ENCODE results near the gene CCDC174.
"Not testable (repeated sequence)": the region's sequence is repeated elsewhere in the genome, so short reads cannot be mapped to it uniquely, and the experiment has no call there.

Gene CCDC174

GRCh38 chr3:14609058-14609457 lies 42.5 kb upstream of the CCDC174 start:
- not testable (repeated sequence) for H2BK15ac ChIP-seq (ENCODE audit: low read length); H2AK5ac ChIP-seq (ENCODE audit: low read depth, low read length); H3K14ac ChIP-seq (ENCODE audit: low read length); H3K4me3 ChIP-seq (ENCODE audit: low read length in 2 of 2); H3K9me3 ChIP-seq (replicated peaks in 1 of 2; ENCODE audit: control insufficient read depth in 2 of 2, insufficient read depth in 1 of 2, low read depth in 1 of 2, low read length in 2 of 2); H2BK5ac ChIP-seq (ENCODE audit: low read length); H2BK120ac ChIP-seq (ENCODE audit: low read depth, low read length); H3K79me1 ChIP-seq (ENCODE audit: low read depth, low read length); H3K9ac ChIP-seq (ENCODE audit: low read depth, low read length, poor library complexity); H2BK12ac ChIP-seq (ENCODE audit: low read length); H3K4me2 ChIP-seq (ENCODE audit: insufficient read depth, low read length, poor library complexity, severe bottlenecking); H3K23ac ChIP-seq (ENCODE audit: low read depth, low read length, poor library complexity); H3K27ac ChIP-seq (replicated peaks; ENCODE audit: low read length); H2AFZ ChIP-seq (ENCODE audit: low read length); H3K4me1 ChIP-seq (ENCODE audit: control insufficient read depth in 2 of 2, insufficient read depth in 1 of 2, low read depth in 1 of 2, low read length in 2 of 2); H3K18ac ChIP-seq (ENCODE audit: low read length); H4K91ac ChIP-seq (ENCODE audit: low read depth, low read length, poor library complexity); H3K36me3 ChIP-seq (replicated peaks in 1 of 2; ENCODE audit: control insufficient read depth in 2 of 2, insufficient read depth in 2 of 2, low read length in 2 of 2); H4K8ac ChIP-seq (ENCODE audit: low read depth, low read length); H3K4ac ChIP-seq (ENCODE audit: low read length); DNase-seq (ENCODE audit: low spot score)
- WGBS, 2 donors (ENCODE audit: extremely low coverage in 2 of 2, insufficient read length in 2 of 2, insufficient replicate concordance in 1 of 2): no CpG with 5 or more reads among the region's 3 CpGs
- H3K27me3 ChIP-seq (ENCODE audit: control insufficient read depth in 3 of 3, insufficient read depth in 3 of 3, low read depth in 1 of 3, low read length in 3 of 3): peaks cover 0 to 77% (median 0%) of the 10 kb centered on the region in 3 experiments

- Histone ChIP-seq H3K27ac (replicated peaks; ENCODE audit: low read length) (no peak overlapping the region), H2AFZ (ENCODE audit: low read length) (no peak overlapping the region), H4K8ac (ENCODE audit: low read depth, low read length) (no peak overlapping the region), H4K91ac (ENCODE audit: low read depth, low read length, poor library complexity) (no peak overlapping the region), H3K4me1 (ENCODE audit: control insufficient read depth in 2 of 2, insufficient read depth in 1 of 2, low read depth in 1 of 2, low read length in 2 of 2) (peaks cover 0 to 1% of the 10 kb centered on the region in 2 donors), H2BK5ac (ENCODE audit: low read length) (no peak overlapping the region), H2BK120ac (ENCODE audit: low read depth, low read length) (no peak overlapping the region), H3K9me3 (replicated peaks in 1 of 2; ENCODE audit: control insufficient read depth in 2 of 2, insufficient read depth in 1 of 2, low read depth in 1 of 2, low read length in 2 of 2) (no peaks in the 10 kb centered on the region), H3K9ac (ENCODE audit: low read depth, low read length, poor library complexity) (no peak overlapping the region), H3K14ac (ENCODE audit: low read length) (no peak overlapping the region), H3K23ac (ENCODE audit: low read depth, low read length, poor library complexity) (no peak overlapping the region), H2AK5ac (ENCODE audit: low read depth, low read length) (no peak overlapping the region), H3K36me3 (replicated peaks in 1 of 2; ENCODE audit: control insufficient read depth in 2 of 2, insufficient read depth in 2 of 2, low read length in 2 of 2) (no peaks in the 10 kb centered on the region), H3K4ac (ENCODE audit: low read length) (no peak overlapping the region), H3K4me2 (ENCODE audit: insufficient read depth, low read length, poor library complexity, severe bottlenecking) (no peak overlapping the region), H3K18ac (ENCODE audit: low read length) (no peak overlapping the region), H3K27me3 (ENCODE audit: control insufficient read depth in 3 of 3, insufficient read depth in 3 of 3, low read depth in 1 of 3, low read length in 3 of 3) (peaks cover 0 to 74% (median 0%) of the 10 kb centered on the region in 3 experiments), H2BK12ac (ENCODE audit: low read length) (no peak overlapping the region), H3K79me1 (ENCODE audit: low read depth, low read length) (no peaks in the 10 kb centered on the region), H3K4me3 (ENCODE audit: low read length in 2 of 2) (no peak overlapping the region), H2BK15ac (ENCODE audit: low read length) (no peak overlapping the region)
- no peak for DNase-seq (ENCODE audit: low spot score)
- WGBS, 2 donors (ENCODE audit: extremely low coverage in 2 of 2, insufficient read length in 2 of 2, insufficient replicate concordance in 1 of 2): no CpG with 5 or more reads among the region's 4 CpGs
These were observed 42.1 kb upstream of the CCDC174 start for GRCh38 chr3:14609506-14609905.

GRCh38 chr3:14609941-14610340 lies 41.6 kb upstream of the CCDC174 start:
- no peak overlapping the region for H4K8ac ChIP-seq (ENCODE audit: low read depth, low read length)
- no peak overlapping the region for H3K4me3 ChIP-seq (ENCODE audit: low read length in 2 of 2)
- no peak overlapping the region for H4K91ac ChIP-seq (ENCODE audit: low read depth, low read length, poor library complexity)
- no peak overlapping the region for H2BK120ac ChIP-seq (ENCODE audit: low read depth, low read length)
- no peak overlapping the region for H2AK5ac ChIP-seq (ENCODE audit: low read depth, low read length)
- no peak overlapping the region for H2BK15ac ChIP-seq (ENCODE audit: low read length)
- no peak overlapping the region for H3K27ac ChIP-seq (replicated peaks; ENCODE audit: low read length)
- no peak overlapping the region for H3K23ac ChIP-seq (ENCODE audit: low read depth, low read length, poor library complexity)
- no peak overlapping the region for H3K9ac ChIP-seq (ENCODE audit: low read depth, low read length, poor library complexity)
- H3K79me1 ChIP-seq (ENCODE audit: low read depth, low read length): no peaks in the 10 kb centered on the region
- no peak overlapping the region for H3K18ac ChIP-seq (ENCODE audit: low read length)
- no peak overlapping the region for H2AFZ ChIP-seq (ENCODE audit: low read length)
- H3K9me3 ChIP-seq (replicated peaks in 1 of 2; ENCODE audit: control insufficient read depth in 2 of 2, insufficient read depth in 1 of 2, low read depth in 1 of 2, low read length in 2 of 2): no peaks in the 10 kb centered on the region
- peaks cover 0 to 70% (median 0%) of the 10 kb centered on the region in 3 experiments for H3K27me3 ChIP-seq (ENCODE audit: control insufficient read depth in 3 of 3, insufficient read depth in 3 of 3, low read depth in 1 of 3, low read length in 3 of 3)
- no peak overlapping the region for H3K4me2 ChIP-seq (ENCODE audit: insufficient read depth, low read length, poor library complexity, severe bottlenecking)
- peaks cover 0 to 1% of the 10 kb centered on the region in 2 donors for H3K4me1 ChIP-seq (ENCODE audit: control insufficient read depth in 2 of 2, insufficient read depth in 1 of 2, low read depth in 1 of 2, low read length in 2 of 2)
- no peak overlapping the region for H2BK5ac ChIP-seq (ENCODE audit: low read length)
- H3K4ac ChIP-seq (ENCODE audit: low read length): no peak overlapping the region
- DNase-seq (ENCODE audit: low spot score): no peak
- no peak overlapping the region for H2BK12ac ChIP-seq (ENCODE audit: low read length)
- H3K36me3 ChIP-seq (replicated peaks in 1 of 2; ENCODE audit: control insufficient read depth in 2 of 2, insufficient read depth in 2 of 2, low read length in 2 of 2): no peaks in the 10 kb centered on the region
- no peak overlapping the region for H3K14ac ChIP-seq (ENCODE audit: low read length)

GRCh38 chr3:14614189-14614588 lies 37.4 kb upstream of the CCDC174 start:
- no peak for DNase-seq (ENCODE audit: low spot score)
- peaks cover 0 to 30% (median 0%) of the 10 kb centered on the region in 3 experiments for H3K27me3 ChIP-seq (ENCODE audit: control insufficient read depth in 3 of 3, insufficient read depth in 3 of 3, low read depth in 1 of 3, low read length in 3 of 3)
- H2AK5ac ChIP-seq (ENCODE audit: low read depth, low read length): no peak overlapping the region
- no peak overlapping the region for H2BK15ac ChIP-seq (ENCODE audit: low read length)
- no peak overlapping the region for H3K27ac ChIP-seq (replicated peaks; ENCODE audit: low read length)
- no peak overlapping the region for H3K18ac ChIP-seq (ENCODE audit: low read length)
- no peak overlapping the region for H3K23ac ChIP-seq (ENCODE audit: low read depth, low read length, poor library complexity)
- no peak overlapping the region for H4K91ac ChIP-seq (ENCODE audit: low read depth, low read length, poor library complexity)
- no CpG with 5 or more reads among the region's 1 CpG for WGBS, 2 donors (ENCODE audit: extremely low coverage in 2 of 2, insufficient read length in 2 of 2, insufficient replicate concordance in 1 of 2)
- no peaks in the 10 kb centered on the region for H3K79me1 ChIP-seq (ENCODE audit: low read depth, low read length)
- no peak overlapping the region for H2BK12ac ChIP-seq (ENCODE audit: low read length)
- H3K4me1 ChIP-seq (ENCODE audit: control insufficient read depth in 2 of 2, insufficient read depth in 1 of 2, low read depth in 1 of 2, low read length in 2 of 2): peaks cover 0 to 10% of the 10 kb centered on the region in 2 donors
- no peak overlapping the region for H3K14ac ChIP-seq (ENCODE audit: low read length)
- H3K4me3 ChIP-seq (ENCODE audit: low read length in 2 of 2): no peak overlapping the region
- H3K4me2 ChIP-seq (ENCODE audit: insufficient read depth, low read length, poor library complexity, severe bottlenecking): no peak overlapping the region
- no peaks in the 10 kb centered on the region for H3K36me3 ChIP-seq (replicated peaks in 1 of 2; ENCODE audit: control insufficient read depth in 2 of 2, insufficient read depth in 2 of 2, low read length in 2 of 2)
- H3K4ac ChIP-seq (ENCODE audit: low read length): no peak overlapping the region
- H2AFZ ChIP-seq (ENCODE audit: low read length): no peak overlapping the region
- H2BK120ac ChIP-seq (ENCODE audit: low read depth, low read length): no peak overlapping the region
- H3K9ac ChIP-seq (ENCODE audit: low read depth, low read length, poor library complexity): no peak overlapping the region
- H2BK5ac ChIP-seq (ENCODE audit: low read length): no peak overlapping the region
- H3K9me3 ChIP-seq (replicated peaks in 1 of 2; ENCODE audit: control insufficient read depth in 2 of 2, insufficient read depth in 1 of 2, low read depth in 1 of 2, low read length in 2 of 2): no peaks in the 10 kb centered on the region
- H4K8ac ChIP-seq (ENCODE audit: low read depth, low read length): no peak overlapping the region

All from neuronal stem cell (in vitro differentiated cells).